ENCODE results near the gene NEDD4L. TPM values are rescaled to one million over a fixed set of nuclear protein-coding genes. Genes with fewer than 3 reads are reported as not detected.

The NEDD4L gene
- polyA plus RNA-seq, 1 donor: 93.0 TPM

- H3K36me3 ChIP-seq (ENCODE audit: control insufficient read depth, insufficient read depth, low read length): peaks cover 66% of the 10 kb centered on the region
- no CpG with 5 or more reads among the region's 5 CpGs for WGBS (ENCODE audit: insufficient coverage, low lambda C conversion rate)
- H3K27ac ChIP-seq (ENCODE audit: low read length): no peak overlapping the region
- peak in 1 of 2 donors; percentile 66 for DNase-seq
- no peaks in the 10 kb centered on the region for H3K27me3 ChIP-seq (ENCODE audit: control insufficient read depth, insufficient read depth, low read length)
- no peaks in the 10 kb centered on the region for H3K9me3 ChIP-seq (ENCODE audit: control insufficient read depth, low read depth, low read length)
- H3K4me1 ChIP-seq (ENCODE audit: control insufficient read depth, insufficient read depth, low read length): no peaks in the 10 kb centered on the region
- H3K4me3 ChIP-seq (ENCODE audit: low read length): no peak overlapping the region
These were observed 293.7 kb downstream of the NEDD4L start for GRCh38 chr18:58337686-58338085.

GRCh38 chr18:58338141-58338540 lies 294.1 kb downstream of the NEDD4L start:
- peaks cover 68% of the 10 kb centered on the region for H3K36me3 ChIP-seq (ENCODE audit: control insufficient read depth, insufficient read depth, low read length)
- H3K27me3 ChIP-seq (ENCODE audit: control insufficient read depth, insufficient read depth, low read length): no peaks in the 10 kb centered on the region
- H3K4me1 ChIP-seq (ENCODE audit: control insufficient read depth, insufficient read depth, low read length): no peaks in the 10 kb centered on the region
- no peak overlapping the region for H3K27ac ChIP-seq (ENCODE audit: low read length)
- WGBS (ENCODE audit: insufficient coverage, low lambda C conversion rate): no CpG with 5 or more reads among the region's 3 CpGs
- no peak for DNase-seq
- H3K9me3 ChIP-seq (ENCODE audit: control insufficient read depth, low read depth, low read length): no peaks in the 10 kb centered on the region
- H3K4me3 ChIP-seq (ENCODE audit: low read length): no peak overlapping the region

GRCh38 chr18:58338961-58339592 lies 295.1 kb downstream of the NEDD4L start:
- no peaks in the 10 kb centered on the region for H3K4me1 ChIP-seq (ENCODE audit: control insufficient read depth, insufficient read depth, low read length)
- H3K27me3 ChIP-seq (ENCODE audit: control insufficient read depth, insufficient read depth, low read length): no peaks in the 10 kb centered on the region
- H3K36me3 ChIP-seq (ENCODE audit: control insufficient read depth, insufficient read depth, low read length): peaks cover 72% of the 10 kb centered on the region
- DNase-seq: no peak
- H3K9me3 ChIP-seq (ENCODE audit: control insufficient read depth, low read depth, low read length): no peaks in the 10 kb centered on the region
- no peak overlapping the region for H3K27ac ChIP-seq (ENCODE audit: low read length)
- WGBS (ENCODE audit: insufficient coverage, low lambda C conversion rate): no CpG with 5 or more reads among the region's 9 CpGs
- H3K4me3 ChIP-seq (ENCODE audit: low read length): no peak overlapping the region

GRCh38 chr18:58339890-58340289 lies 295.9 kb downstream of the NEDD4L start:
- Histone ChIP-seq H3K4me3 (ENCODE audit: low read length) (no peak overlapping the region), H3K27me3 (ENCODE audit: control insufficient read depth, insufficient read depth, low read length) (no peaks in the 10 kb centered on the region), H3K4me1 (ENCODE audit: control insufficient read depth, insufficient read depth, low read length) (no peaks in the 10 kb centered on the region), H3K27ac (ENCODE audit: low read length) (no peak overlapping the region), H3K36me3 (ENCODE audit: control insufficient read depth, insufficient read depth, low read length) (peaks cover 73% of the 10 kb centered on the region), H3K9me3 (ENCODE audit: control insufficient read depth, low read depth, low read length) (no peaks in the 10 kb centered on the region)
- no peak for DNase-seq
- WGBS (ENCODE audit: insufficient coverage, low lambda C conversion rate): 100% methylated on average over 3 of the region's 5 CpGs

GRCh38 chr18:58341916-58342315 lies 297.9 kb downstream of the NEDD4L start:
- Histone ChIP-seq H3K36me3 (ENCODE audit: control insufficient read depth, insufficient read depth, low read length) (peaks cover 66% of the 10 kb centered on the region), H3K4me3 (ENCODE audit: low read length) (no peak overlapping the region), H3K9me3 (ENCODE audit: control insufficient read depth, low read depth, low read length) (no peaks in the 10 kb centered on the region), H3K27ac (ENCODE audit: low read length) (no peak overlapping the region), H3K4me1 (ENCODE audit: control insufficient read depth, insufficient read depth, low read length) (no peaks in the 10 kb centered on the region), H3K27me3 (ENCODE audit: control insufficient read depth, insufficient read depth, low read length) (no peaks in the 10 kb centered on the region)
- no peak for DNase-seq
- 83% methylated on average over 3 of the region's 8 CpGs for WGBS (ENCODE audit: insufficient coverage, low lambda C conversion rate)

- Histone ChIP-seq H3K4me1 (ENCODE audit: control insufficient read depth, insufficient read depth, low read length) (no peaks in the 10 kb centered on the region), H3K36me3 (ENCODE audit: control insufficient read depth, insufficient read depth, low read length) (peaks cover 60% of the 10 kb centered on the region), H3K27me3 (ENCODE audit: control insufficient read depth, insufficient read depth, low read length) (no peaks in the 10 kb centered on the region), H3K9me3 (ENCODE audit: control insufficient read depth, low read depth, low read length) (no peaks in the 10 kb centered on the region), H3K27ac (ENCODE audit: low read length) (no peak overlapping the region), H3K4me3 (ENCODE audit: low read length) (no peak overlapping the region)
- no CpG with 5 or more reads among the region's 3 CpGs for WGBS (ENCODE audit: insufficient coverage, low lambda C conversion rate)
- no peak for DNase-seq
These were observed 300.1 kb downstream of the NEDD4L start for GRCh38 chr18:58344080-58344670.

GRCh38 chr18:58344861-58345463 lies 300.9 kb downstream of the NEDD4L start:
- no peaks in the 10 kb centered on the region for H3K4me1 ChIP-seq (ENCODE audit: control insufficient read depth, insufficient read depth, low read length)
- no peaks in the 10 kb centered on the region for H3K27me3 ChIP-seq (ENCODE audit: control insufficient read depth, insufficient read depth, low read length)
- H3K4me3 ChIP-seq (ENCODE audit: low read length): no peak overlapping the region
- 94% methylated on average over 2 of the region's 8 CpGs for WGBS (ENCODE audit: insufficient coverage, low lambda C conversion rate)
- H3K27ac ChIP-seq (ENCODE audit: low read length): no peak overlapping the region
- DNase-seq: no peak
- peaks cover 62% of the 10 kb centered on the region for H3K36me3 ChIP-seq (ENCODE audit: control insufficient read depth, insufficient read depth, low read length)
- H3K9me3 ChIP-seq (ENCODE audit: control insufficient read depth, low read depth, low read length): no peaks in the 10 kb centered on the region

- Histone ChIP-seq H3K4me3 (ENCODE audit: low read length) (no peak overlapping the region), H3K36me3 (ENCODE audit: control insufficient read depth, insufficient read depth, low read length) (peaks cover 63% of the 10 kb centered on the region), H3K9me3 (ENCODE audit: control insufficient read depth, low read depth, low read length) (no peaks in the 10 kb centered on the region), H3K27ac (ENCODE audit: low read length) (no peak overlapping the region), H3K4me1 (ENCODE audit: control insufficient read depth, insufficient read depth, low read length) (no peaks in the 10 kb centered on the region), H3K27me3 (ENCODE audit: control insufficient read depth, insufficient read depth, low read length) (no peaks in the 10 kb centered on the region)
- no peak for DNase-seq
- WGBS (ENCODE audit: insufficient coverage, low lambda C conversion rate): no CpG with 5 or more reads among the region's 6 CpGs
These were observed 301.8 kb downstream of the NEDD4L start for GRCh38 chr18:58345875-58346274.

- H3K27ac ChIP-seq (ENCODE audit: low read length): no peak overlapping the region
- no CpG with 5 or more reads among the region's 7 CpGs for WGBS (ENCODE audit: insufficient coverage, low lambda C conversion rate)
- DNase-seq: no peak
- peaks cover 61% of the 10 kb centered on the region for H3K36me3 ChIP-seq (ENCODE audit: control insufficient read depth, insufficient read depth, low read length)
- H3K4me1 ChIP-seq (ENCODE audit: control insufficient read depth, insufficient read depth, low read length): no peaks in the 10 kb centered on the region
- H3K4me3 ChIP-seq (ENCODE audit: low read length): no peak overlapping the region
- H3K9me3 ChIP-seq (ENCODE audit: control insufficient read depth, low read depth, low read length): no peaks in the 10 kb centered on the region
- no peaks in the 10 kb centered on the region for H3K27me3 ChIP-seq (ENCODE audit: control insufficient read depth, insufficient read depth, low read length)
These were observed 303.1 kb downstream of the NEDD4L start for GRCh38 chr18:58347135-58347534.

GRCh38 chr18:58348517-58348916 lies 304.5 kb downstream of the NEDD4L start:
- H3K36me3 ChIP-seq (ENCODE audit: control insufficient read depth, insufficient read depth, low read length): peaks cover 57% of the 10 kb centered on the region

More at GRCh38 chr18:58348517-58348916, 304.5 kb downstream of the NEDD4L start:
- Histone ChIP-seq H3K9me3 (ENCODE audit: control insufficient read depth, low read depth, low read length) (no peaks in the 10 kb centered on the region), H3K4me3 (ENCODE audit: low read length) (no peak overlapping the region), H3K27ac (ENCODE audit: low read length) (no peak overlapping the region), H3K27me3 (ENCODE audit: control insufficient read depth, insufficient read depth, low read length) (no peaks in the 10 kb centered on the region), H3K4me1 (ENCODE audit: control insufficient read depth, insufficient read depth, low read length) (no peaks in the 10 kb centered on the region)
- WGBS (ENCODE audit: insufficient coverage, low lambda C conversion rate): no CpG with 5 or more reads among the region's 4 CpGs
- peak in 1 of 2 donors; percentile 39 for DNase-seq
